Suppressor macrophage treated with lipopolysaccharide for 1 hour (primary cell): ENCODE results near the gene TIMP2.
A peak's percentile ranks its signal among the peaks of the same experiment; 100 is the strongest.
"Not testable (repeated sequence)": the region's sequence is repeated elsewhere in the genome, so short reads cannot be mapped to it uniquely, and the experiment has no call there.

ENCODE experiments used
- DNase-seq, 3 donors: peaks; one replicate each; pipeline ENCODE4 v3.0.0-alpha.2; 2020 to 2022

The TIMP2 gene

DNA sequence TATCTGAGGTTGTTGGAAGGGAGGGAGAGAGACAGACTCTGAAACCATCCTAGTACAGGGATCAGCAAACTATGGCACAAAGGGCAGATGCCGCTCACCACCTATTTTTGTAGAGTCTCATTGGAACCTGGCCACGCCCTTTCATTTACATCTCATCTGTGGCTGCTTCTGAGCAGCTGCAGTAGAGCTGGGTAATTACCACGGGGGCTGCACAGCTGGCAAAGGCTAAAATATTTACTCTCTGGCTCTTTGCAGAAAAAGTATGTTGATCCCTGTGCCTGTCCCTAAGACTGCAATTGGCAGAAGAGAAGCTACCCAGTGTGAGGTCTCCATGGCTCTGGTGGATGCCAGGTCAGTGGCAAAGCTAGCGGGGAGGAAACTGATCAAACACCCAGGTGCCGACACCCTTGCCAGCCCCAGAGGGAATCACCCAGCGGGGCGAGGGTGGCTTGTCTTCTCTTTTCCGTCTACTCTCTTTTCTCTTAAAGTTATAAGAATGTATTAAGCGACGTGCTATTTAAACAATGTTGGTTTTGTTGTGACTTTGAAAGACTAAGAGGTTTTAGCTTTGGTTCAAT is 36.2 kb downstream of the TIMP2 start:
- DNase-seq: no peak

DNA sequence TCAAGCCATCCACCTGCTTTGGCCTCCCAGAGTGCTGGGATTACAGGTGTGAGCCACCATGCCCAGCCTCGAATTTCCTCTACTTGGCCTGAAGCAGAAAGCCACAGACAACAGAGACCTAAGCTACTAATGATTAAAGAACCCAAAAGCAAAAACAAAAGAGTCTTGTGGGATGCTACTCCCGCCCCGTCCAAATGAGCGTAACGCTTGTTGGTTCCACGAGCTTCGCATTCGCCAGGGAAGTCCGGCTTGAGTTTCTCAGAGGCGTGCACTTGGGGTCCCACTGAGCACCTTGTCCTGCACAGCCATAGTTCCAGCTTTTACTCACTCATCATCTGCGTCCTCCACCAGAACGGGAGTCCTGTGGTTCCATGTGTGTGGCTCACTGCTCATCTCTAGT is 38.2 kb downstream of the TIMP2 start:
- DNase-seq: no peak

DNA sequence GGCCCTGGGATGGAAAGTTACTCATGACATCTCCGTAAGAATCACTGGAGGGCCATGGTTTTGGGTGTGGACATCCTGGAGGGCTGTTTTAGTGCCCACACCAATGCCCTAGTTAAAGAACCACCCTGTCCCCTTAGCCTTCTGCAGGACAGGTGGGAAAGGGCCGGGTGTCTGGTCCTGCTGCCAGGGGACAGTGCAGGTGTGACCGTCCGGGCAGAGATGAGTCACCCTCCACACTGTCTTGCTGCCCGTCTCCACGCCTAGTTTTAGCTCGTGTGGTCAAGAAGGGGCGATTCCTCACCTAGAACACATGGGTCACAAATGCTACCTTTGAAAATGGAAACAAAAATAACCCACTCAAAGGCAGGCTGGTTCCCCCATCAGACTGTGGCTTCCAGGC is 39.2 kb downstream of the TIMP2 start:
- DNase-seq: no peak

DNA sequence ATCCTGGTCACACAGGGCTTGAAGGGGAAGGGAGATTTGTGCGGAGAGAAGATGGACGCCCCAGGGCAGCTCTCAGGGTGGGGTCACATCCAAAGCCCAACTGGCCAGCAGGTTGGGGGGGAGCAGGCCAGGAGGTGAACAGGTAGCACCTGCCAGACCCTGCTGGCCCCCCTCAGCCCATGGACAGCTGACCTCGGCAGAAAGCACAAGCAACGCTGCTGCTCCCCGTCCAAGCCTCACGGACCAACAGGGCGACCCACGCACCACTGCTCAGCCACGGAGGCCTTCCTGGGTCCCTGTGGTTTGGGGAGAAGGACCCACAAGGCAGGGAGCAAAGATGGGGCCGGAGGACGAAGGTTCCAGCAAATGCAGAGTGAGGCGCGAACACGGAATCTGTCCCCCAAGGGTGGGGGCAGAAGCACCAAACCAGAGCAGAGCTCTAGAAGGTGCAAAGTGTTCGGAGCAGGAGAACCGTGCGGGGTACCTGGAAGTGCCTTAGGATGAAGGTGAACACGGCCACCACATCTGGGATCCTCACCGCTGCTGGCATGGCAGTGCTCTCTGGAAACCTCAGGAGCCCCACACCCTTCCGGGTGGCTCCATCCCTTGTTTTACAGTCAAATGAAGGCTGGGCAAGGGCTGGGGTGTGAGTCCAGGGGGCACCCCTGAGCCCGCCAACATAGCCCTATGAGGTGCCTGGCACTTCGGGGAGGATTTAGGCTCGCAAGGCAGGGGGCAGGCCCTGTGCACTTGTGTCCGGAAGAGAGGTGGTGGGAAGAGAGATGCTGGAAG is 40.1 kb downstream of the TIMP2 start:
- DNase-seq: no peak

DNA sequence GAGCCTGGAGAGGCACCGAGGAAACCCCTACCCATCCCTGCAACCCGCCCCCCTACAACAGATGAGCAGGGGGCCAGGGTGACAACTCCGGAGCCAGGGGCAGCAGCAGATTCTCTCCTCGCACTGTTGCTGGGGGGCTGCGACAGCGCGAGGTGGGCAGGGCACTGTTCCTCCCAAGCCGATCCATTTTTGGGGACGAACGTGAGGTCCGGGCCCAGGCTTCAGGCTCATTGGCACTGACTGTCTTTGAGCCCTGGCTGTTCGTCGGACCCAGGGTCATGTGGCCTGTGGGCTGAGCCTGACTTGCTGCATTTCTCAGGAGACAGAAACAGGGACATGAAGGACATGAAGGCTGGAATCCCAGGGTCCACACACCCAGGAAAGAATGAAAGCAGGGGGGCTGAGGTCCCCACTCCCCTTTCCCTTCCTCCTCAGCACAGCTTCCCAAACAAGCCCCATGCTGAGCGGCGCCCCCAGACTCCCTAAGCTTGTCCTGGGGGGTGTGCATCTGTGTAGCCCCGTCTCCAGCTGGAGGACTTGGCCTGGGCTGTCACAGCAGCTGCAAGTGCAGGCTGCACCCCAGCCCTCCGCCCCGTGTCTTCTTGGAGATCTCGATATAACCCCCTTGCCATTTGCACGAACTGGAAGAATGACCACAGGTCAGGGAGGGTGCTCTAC is 40.9 kb downstream of the TIMP2 start:
- peak in 1 of 3 donors; percentile 27 for DNase-seq

GRCh38 chr17:78883533-78884131 is 41.6 kb downstream of the TIMP2 start:
- DNase-seq: peak; percentile 77 to 83 (median 80)

- peak; percentile 93 for DNase-seq
These were observed 42.1 kb downstream of the TIMP2 start for GRCh38 chr17:78883089-78883532.

DNA sequence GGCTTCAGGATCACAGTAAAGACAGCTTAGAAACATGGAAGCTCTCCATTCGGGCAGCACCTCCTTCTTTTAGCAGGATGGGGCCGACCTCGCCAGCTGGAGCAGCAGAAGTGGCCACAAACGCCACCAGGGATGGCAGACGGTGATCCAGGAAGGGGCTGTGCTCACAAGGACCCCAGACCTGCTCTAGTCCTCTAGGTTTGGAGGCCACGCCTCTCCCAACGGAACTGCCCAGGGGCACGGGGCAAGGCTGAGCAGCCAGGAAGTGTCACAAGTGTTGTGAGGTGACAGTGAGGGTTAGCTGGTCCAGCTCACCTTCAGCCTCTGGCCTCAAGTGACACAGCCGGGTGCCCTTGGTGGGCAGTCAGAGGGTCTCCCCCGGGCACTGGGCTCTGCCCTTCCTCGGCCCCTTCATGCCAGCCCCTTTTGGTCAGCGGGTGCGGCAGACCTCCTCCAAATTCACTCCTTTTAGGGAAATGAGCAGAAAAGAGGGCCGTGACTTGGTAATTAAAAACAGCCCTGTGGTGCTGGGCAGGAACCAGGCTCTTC is 42.6 kb downstream of the TIMP2 start:
- peak in 1 of 3 donors; percentile 40 for DNase-seq

DNA sequence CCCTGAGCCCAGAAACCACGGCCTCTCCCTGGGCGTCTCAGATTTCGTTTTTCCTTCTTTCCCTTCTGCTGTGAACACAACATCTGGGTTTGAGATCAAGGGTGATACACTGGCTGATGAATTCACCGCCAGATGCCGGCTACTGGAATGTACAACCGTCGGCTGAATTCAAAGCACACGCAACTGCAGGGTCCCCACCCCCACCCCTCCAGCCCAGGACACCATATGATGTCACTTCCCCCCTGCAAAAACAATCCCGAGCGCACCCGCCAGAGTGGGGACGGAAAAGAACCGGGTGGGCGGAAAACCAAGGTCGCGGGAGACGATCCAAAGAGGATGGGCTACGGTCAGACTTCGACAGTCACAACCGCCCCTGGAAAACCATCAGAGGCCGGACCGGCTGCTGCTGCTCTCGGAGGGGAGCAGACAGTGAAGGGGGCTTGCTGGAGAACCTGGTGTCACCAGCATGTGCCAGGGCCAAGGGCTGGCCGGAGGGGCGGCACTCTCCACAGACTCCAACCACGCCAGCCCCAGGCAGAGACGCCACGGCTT is 45.5 kb downstream of the TIMP2 start:
- peak; percentile 77 to 88 (median 88) for DNase-seq

DNA sequence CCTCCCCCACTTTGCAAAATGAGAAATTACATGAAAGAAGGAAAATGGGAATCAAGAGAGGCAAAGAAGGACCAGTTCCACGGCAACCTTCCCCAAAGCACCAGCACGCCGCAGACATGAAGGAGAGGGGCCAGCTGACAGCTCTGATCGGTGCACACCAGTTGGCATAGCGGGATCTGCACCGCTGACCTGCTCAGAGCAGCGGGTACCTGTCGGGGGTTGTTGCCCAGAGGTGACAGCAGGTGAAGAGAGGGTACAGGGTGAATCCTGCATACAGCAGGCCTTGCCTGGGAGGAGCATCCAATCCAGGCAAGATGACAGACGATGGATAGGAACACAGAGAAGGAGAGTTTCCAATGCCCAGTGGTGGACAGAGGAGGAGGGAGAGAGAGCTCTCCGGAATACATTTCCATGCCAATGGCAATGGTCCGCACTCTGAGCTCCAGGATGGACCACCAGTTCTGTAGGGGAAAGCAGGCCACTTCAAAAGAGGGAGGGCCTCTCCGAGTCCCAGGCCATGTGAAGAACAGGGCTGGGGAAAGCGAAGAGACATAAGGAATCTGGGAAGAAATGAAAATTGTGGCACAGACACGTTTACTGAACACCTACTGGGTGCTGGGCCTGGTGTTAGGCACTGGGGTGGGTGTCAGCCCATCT is 46.2 kb downstream of the TIMP2 start:
- DNase-seq: no peak

DNA sequence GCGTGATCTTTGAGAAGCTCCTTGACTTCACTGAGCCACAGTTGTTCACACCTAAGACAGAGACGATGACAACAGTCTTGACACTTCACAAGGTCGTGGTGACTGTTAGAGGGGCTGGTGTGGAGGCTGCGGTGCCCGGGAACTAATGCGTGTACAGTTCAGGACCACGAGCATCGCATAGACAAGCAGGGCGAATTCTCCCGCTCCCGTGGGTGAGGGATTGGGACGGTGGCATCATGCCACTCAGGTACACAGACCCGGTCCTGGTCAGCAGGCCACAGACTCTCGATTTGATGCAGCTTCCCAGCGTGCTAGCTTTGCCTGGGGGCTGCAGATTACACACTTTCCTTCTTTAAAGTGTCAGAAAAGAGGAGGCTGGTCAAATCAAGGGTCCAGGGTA is 46.9 kb downstream of the TIMP2 start:
- DNase-seq: no peak

- DNase-seq: not testable (repeated sequence)
These were observed 48.2 kb downstream of the TIMP2 start for GRCh38 chr17:78876954-78877517.

DNA sequence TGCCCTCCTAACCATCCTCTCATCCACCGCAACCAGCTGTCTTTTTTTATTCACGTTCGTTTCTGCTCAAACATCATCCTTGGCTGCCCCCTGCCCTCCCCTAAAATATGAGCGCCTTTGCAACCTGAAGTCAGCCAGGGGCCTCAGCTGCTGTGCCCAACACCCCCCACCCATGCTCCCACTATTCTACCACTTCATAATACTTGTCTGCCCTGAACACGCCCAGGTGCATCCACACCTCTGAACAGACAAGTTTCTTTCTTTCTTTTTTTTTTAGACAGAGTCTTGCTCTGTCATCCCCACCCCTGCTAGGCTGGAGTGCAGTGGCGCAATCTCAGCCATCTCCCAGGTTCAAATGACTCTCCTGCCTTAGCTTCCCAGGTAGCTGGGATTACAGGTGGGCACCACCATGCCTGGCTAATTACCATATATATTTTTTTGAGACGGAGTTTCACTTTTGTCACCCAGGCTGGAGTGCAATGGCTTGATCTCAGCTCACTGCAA is 49.0 kb downstream of the TIMP2 start:
- DNase-seq: no peak

- DNase-seq: peak; percentile 60 to 62 (median 61)
These were observed 49.7 kb downstream of the TIMP2 start for GRCh38 chr17:78875363-78876093.

DNA sequence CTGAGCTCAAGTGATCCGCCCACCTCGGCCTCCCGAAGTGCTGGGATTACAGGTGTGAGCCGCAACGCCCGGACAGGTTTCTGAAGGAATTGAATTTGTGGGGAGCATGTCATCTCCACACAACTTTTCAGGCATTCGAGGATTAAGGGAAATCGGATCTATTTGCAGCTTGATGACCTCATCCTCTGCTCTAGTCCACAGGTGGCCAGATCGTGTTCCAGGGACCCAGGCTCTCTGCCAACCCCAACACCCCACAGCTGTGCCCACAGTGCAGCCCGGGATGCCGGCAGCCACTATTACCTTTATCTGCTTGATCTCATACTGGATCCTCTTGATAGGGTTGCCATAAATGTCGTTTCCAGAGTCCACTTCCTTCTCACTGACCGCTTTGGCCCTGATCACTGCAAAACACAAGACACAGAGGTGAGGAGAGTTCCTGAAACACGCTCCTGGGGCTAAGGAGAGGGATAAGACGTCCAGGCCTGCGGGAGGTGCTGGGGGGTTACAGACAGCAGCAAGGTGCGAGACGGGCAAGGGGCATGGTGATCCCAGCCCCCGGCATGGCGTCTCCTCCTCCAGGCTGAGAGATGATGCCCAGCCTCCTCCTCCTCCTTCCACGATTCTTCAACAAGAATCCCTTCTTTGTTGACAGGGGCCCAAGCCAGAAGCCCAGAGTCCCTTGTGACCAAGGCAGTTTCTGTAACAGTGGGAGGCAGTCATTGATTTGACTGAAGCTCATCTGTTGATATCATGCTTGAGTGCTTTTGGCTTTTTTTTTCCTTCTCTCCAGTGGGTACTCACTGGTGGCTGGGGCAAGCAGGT is 51.5 kb downstream of the TIMP2 start:
- DNase-seq: no peak

DNA sequence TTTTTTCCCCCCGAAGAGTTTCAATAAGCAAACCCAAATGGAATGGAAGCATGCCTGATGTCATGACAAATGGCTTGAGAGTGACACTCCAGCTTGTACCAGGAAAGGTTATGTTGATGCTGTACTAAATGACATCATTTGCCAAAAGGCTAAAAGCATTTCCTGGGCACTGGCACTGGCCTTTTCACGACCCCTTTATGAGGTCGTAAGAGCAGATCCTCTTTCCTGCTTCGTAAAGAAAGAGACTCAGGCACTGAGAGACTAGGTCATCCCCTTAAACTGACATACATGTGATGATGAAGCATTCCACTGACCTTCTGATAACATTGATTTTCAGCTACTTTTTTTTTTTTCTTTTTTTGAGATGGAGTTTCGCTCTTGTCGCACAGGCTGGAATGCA is 52.7 kb downstream of the TIMP2 start:
- peak; percentile 48 to 79 (median 54) for DNase-seq

- no peak for DNase-seq
These were observed 54.6 kb downstream of the TIMP2 start for GRCh38 chr17:78870621-78871020.

GRCh38 chr17:78868391-78868790 is 56.8 kb downstream of the TIMP2 start:
- DNase-seq: peak; percentile 39 to 43 (median 41)

DNA sequence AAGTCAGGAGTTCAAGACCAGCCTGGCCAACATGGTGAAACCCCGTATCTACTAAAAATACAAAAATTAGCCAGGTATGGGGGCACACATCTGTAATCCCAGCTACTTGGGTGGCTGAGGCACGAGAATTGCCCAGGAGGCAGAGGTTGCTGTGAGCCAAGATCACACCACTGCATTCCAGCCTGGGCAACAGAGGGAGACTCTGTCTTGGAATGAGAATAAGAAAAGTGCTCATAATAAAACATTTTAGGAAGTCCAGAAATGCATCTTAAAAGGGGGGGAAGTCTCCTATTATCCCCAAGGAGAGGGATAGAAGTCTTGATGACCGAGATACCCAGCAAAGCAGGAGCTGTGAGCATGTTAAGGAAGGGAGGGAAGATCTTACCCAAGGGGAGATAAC is 58.1 kb downstream of the TIMP2 start:
- DNase-seq: not testable (repeated sequence)
